ENCODE data around the gene TMUB1.

DNA sequence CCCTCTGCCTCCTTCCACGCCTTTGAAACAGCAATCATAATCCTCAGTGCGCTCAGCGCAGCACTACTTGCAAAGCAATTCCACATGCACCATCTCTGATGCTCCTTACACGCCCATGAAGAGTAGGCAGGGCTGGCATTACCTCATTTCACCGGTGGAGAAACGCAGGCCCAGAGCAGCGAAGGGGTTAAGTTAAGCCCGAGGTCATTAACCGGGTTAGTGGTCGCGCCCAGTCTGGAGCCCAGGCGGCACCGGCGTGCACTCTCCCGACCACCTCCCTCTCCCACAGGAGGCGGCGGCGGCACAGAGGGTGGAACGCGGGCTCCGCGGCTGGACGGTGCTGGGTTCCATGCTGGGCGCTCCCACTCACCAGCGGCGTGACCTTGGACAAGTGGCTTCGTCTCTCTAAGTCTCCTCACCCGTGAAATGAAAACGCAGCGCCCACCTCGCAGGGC is 3.2 kb downstream of the TMUB1 start:
- TF ChIP-seq, protein P1, sequence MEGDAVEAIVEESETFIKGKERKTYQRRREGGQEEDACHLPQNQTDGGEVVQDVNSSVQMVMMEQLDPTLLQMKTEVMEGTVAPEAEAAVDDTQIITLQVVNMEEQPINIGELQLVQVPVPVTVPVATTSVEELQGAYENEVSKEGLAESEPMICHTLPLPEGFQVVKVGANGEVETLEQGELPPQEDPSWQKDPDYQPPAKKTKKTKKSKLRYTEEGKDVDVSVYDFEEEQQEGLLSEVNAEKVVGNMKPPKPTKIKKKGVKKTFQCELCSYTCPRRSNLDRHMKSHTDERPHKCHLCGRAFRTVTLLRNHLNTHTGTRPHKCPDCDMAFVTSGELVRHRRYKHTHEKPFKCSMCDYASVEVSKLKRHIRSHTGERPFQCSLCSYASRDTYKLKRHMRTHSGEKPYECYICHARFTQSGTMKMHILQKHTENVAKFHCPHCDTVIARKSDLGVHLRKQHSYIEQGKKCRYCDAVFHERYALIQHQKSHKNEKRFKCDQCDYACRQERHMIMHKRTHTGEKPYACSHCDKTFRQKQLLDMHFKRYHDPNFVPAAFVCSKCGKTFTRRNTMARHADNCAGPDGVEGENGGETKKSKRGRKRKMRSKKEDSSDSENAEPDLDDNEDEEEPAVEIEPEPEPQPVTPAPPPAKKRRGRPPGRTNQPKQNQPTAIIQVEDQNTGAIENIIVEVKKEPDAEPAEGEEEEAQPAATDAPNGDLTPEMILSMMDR (IDR thresholded peaks at IDR 0.05), result no peak
- no peak for TF ChIP-seq EZH2 (IDR thresholded peaks at IDR 0.05; ENCODE audit: borderline replicate concordance, insufficient read depth, low read depth, low read length, poor library complexity, severe bottlenecking)

All from B cell (primary cell).